Neutrophil (primary cell): ENCODE data around the gene JAGN1.
A peak's percentile ranks its signal among the peaks of the same experiment; 100 is the strongest.
"Not testable (repeated sequence)": the region's sequence is repeated elsewhere in the genome, so short reads cannot be mapped to it uniquely, and the experiment has no call there.

Source experiments
- H3K27ac ChIP-seq: fragments of 200-600 bp; sonication (generic); 2 replicates; pipeline ENCODE4 v1.5.1; 2016; ENCODE audit warnings: mild to moderate bottlenecking, moderate library complexity
- H3K27me3 ChIP-seq: fragments of 200-600 bp; sonication (generic); 2 replicates; pipeline ENCODE4 v1.6.0; 2016; ENCODE audit warnings: mild to moderate bottlenecking
- H3K36me3 ChIP-seq: fragments of 200-600 bp; sonication (generic); 2 replicates; pipeline ENCODE4 v1.5.1; 2017
- H3K4me1 ChIP-seq, 2 experiments: fragments of 200-600 bp in 1 of 2; sonication (generic) in 1 of 2; 1 replicate in 1 of 2; 2 replicates in 1 of 2; pipeline versions ENCODE4 v1.5.1 to v1.6.1; 2013 to 2016; ENCODE audit warnings: low read depth in 1 of 2, low read length in 1 of 2, mild to moderate bottlenecking in 1 of 2, moderate library complexity in 1 of 2; ENCODE audit not compliant: control insufficient read depth in 1 of 2, insufficient read depth in 1 of 2
- H3K4me3 ChIP-seq, 2 experiments: fragments of 200-600 bp in 1 of 2; sonication (generic) in 1 of 2; 1 replicate in 1 of 2; 2 replicates in 1 of 2; pipeline ENCODE4 v1.5.1; 2013 to 2016; ENCODE audit warnings: low read depth in 1 of 2, low read length in 1 of 2, mild to moderate bottlenecking in 1 of 2, moderate library complexity in 1 of 2
- H3K9me3 ChIP-seq: fragments of 200-600 bp; sonication (generic); 2 replicates; pipeline ENCODE4 v1.5.1; 2016
- CTCF ChIP-seq: fragments of 200-600 bp; sonication (generic); IDR thresholded peaks from 2 replicates; pipeline ENCODE4 v1.5.1; 2016; ENCODE audit warnings: antibody characterized with exemption

JAGN1 gene

GRCh38 chr3:9890249-9891071 is at the start of gene JAGN1:
TSS of gene JAGN1 (plus strand) at chr3:9890610. CDS start at chr3:9890723, 113 bp downstream.
- no peak for TF ChIP-seq CTCF
- peaks cover 12% of the 10 kb centered on the region for H3K36me3 ChIP-seq
- no peaks in the 10 kb centered on the region for H3K27me3 ChIP-seq
- H3K4me1 ChIP-seq, result peaks cover 10 to 16% of the 10 kb centered on the region in 2 experiments
- peak within 1 kb of the TSS; percentile 86 for H3K27ac ChIP-seq
- H3K4me3 ChIP-seq, result peak within 1 kb of the TSS; percentile 92 to 99
- no peaks in the 10 kb centered on the region for H3K9me3 ChIP-seq

GRCh38 chr3:9841015-9841414 is 49.4 kb upstream of the JAGN1 start:
- Histone ChIP-seq H3K36me3 (peaks cover 28% of the 10 kb centered on the region), H3K27ac (no peak overlapping the region), H3K4me1 (peaks cover 26 to 27% of the 10 kb centered on the region in 2 experiments), H3K9me3 (no peaks in the 10 kb centered on the region), H3K4me3 (no peak overlapping the region), H3K27me3 (no peaks in the 10 kb centered on the region)
- TF ChIP-seq CTCF, result no peak

GRCh38 chr3:9843715-9844438 is 46.5 kb upstream of the JAGN1 start, which contains the start of gene RPUSD3:
TSS of gene RPUSD3 (minus strand) at chr3:9844008. CDS start at chr3:9843990, 18 bp downstream.
- Histone ChIP-seq H3K27ac (peak within 1 kb of the TSS; percentile 56), H3K9me3 (no peaks in the 10 kb centered on the region), H3K27me3 (no peaks in the 10 kb centered on the region), H3K36me3 (peaks cover 13% of the 10 kb centered on the region), H3K4me3 (peak within 1 kb of the TSS; percentile 85 to 91), H3K4me1 (peaks cover 15 to 17% of the 10 kb centered on the region in 2 experiments)
- peak; percentile 21 for TF ChIP-seq CTCF

- Histone ChIP-seq H3K9me3 (no peaks in the 10 kb centered on the region), H3K4me3 (no peak overlapping the region), H3K4me1 (peaks cover 15 to 17% of the 10 kb centered on the region in 2 experiments), H3K36me3 (no peaks in the 10 kb centered on the region), H3K27me3 (no peaks in the 10 kb centered on the region), H3K27ac (no peak overlapping the region)
- TF ChIP-seq CTCF, result no peak
These were observed 44.2 kb upstream of the JAGN1 start for GRCh38 chr3:9846231-9846630.

- H3K4me1 ChIP-seq, result peaks cover 15 to 17% of the 10 kb centered on the region in 2 experiments
- TF ChIP-seq CTCF, result no peak
- H3K36me3 ChIP-seq, result no peaks in the 10 kb centered on the region
- no peaks in the 10 kb centered on the region for H3K27me3 ChIP-seq
- no peaks in the 10 kb centered on the region for H3K9me3 ChIP-seq
- H3K27ac ChIP-seq, result no peak overlapping the region
- H3K4me3 ChIP-seq, result no peak overlapping the region
These were observed 43.4 kb upstream of the JAGN1 start for GRCh38 chr3:9846931-9847488.

- not testable (repeated sequence) for H3K27me3 ChIP-seq, H3K36me3 ChIP-seq, H3K4me3 ChIP-seq, H3K27ac ChIP-seq, H3K9me3 ChIP-seq
- peaks cover 12 to 16% of the 10 kb centered on the region in 2 experiments for H3K4me1 ChIP-seq
These were observed 42.5 kb upstream of the JAGN1 start for GRCh38 chr3:9847870-9848269.
